K562 (cell line): ENCODE measurements around the gene PLA2G15. TPM values are rescaled to one million over a fixed set of nuclear protein-coding genes. Genes with fewer than 3 reads are reported as not detected.

ENCODE experiments used
- ATAC-seq: fragments of 200-7000 bp; cut with Tn5 transposase; 3 replicates; pipeline ENCODE4 v1.9.1; 2020; ENCODE audit warnings: moderate library complexity
- BruUV-seq: library from RNA; stranded (reverse); fragments of 400-500 nt; replicated peaks from 2 replicates; lab custom pipeline; 2021; lab: Mats Ljungman, UMichigan
- CTCF ChIA-PET: fragments of 300-600 bp; formaldehyde crosslinking; extraction: SDS; loops from one replicate; lab custom pipeline; 2021; ENCODE audit warnings: low intra/inter-chr PET ratio; lab: Yijun Ruan, JAX
- POLR2A ChIA-PET: fragments of 300-600, 350-650 bp; sonication (Branson Sonifier 250); formaldehyde crosslinking; extraction: SDS; loops from one replicate; lab custom pipeline; 2021; ENCODE audit warnings: antibody characterized with exemption, inconsistent platforms; lab: Yijun Ruan, JAX
- DNase-seq, 4 experiments: peaks; one replicate each; pipeline versions ENCODE4 v3.0.0 to v3.0.0-alpha.2; 2011 to 2018; ENCODE audit warnings: low spot score in 3 of 4, mixed read lengths in 3 of 4; ENCODE audit errors: extremely low read depth in 1 of 4
- FAIRE-seq: peaks from 2 replicates; lab custom pipeline; 2011; peaks lifted over from hg19 to GRCh38; lab: Jason Lieb, UNC
- H2AFZ ChIP-seq: 2 replicates; pipeline ENCODE4 v1.6.0; 2011; ENCODE audit warnings: low read depth, low read length, control low read depth, inconsistent platforms
- H3K27ac ChIP-seq: fragments of 200-600 bp; 3 replicates; pipeline ENCODE4 v1.8.0; 2011; ENCODE audit warnings: low read depth, mild to moderate bottlenecking, control low read depth, inconsistent platforms, low read length, moderate library complexity, mixed read lengths; ENCODE audit errors: extremely low read depth
- H3K27me3 ChIP-seq, 2 experiments: fragments of 300-600 bp in 1 of 2; 2 replicates in 1 of 2; 3 replicates in 1 of 2; pipeline versions ENCODE4 v1.6.0 to v1.8.0; 2011; ENCODE audit warnings: inconsistent platforms in 2 of 2, low read length in 2 of 2, mild to moderate bottlenecking in 1 of 2, mixed read lengths in 1 of 2, moderate library complexity in 1 of 2; ENCODE audit not compliant: control insufficient read depth in 2 of 2, insufficient read depth in 2 of 2
- H3K36me3 ChIP-seq: fragments of 300-600 bp; 3 replicates; pipeline ENCODE4 v1.8.0; 2011; ENCODE audit warnings: mild to moderate bottlenecking, low read length, inconsistent platforms; ENCODE audit not compliant: control insufficient read depth, insufficient read depth
- H3K4me1 ChIP-seq, 2 experiments: fragments of 200-600 bp in 1 of 2; replicated peaks in 1 of 2; 2 replicates in 1 of 2; 3 replicates in 1 of 2; pipeline versions ENCODE4 v1.5.1 to v1.8.0; 2011; ENCODE audit warnings: inconsistent platforms in 2 of 2, low read length in 2 of 2, mild to moderate bottlenecking in 1 of 2, mixed read lengths in 1 of 2, moderate library complexity in 1 of 2; ENCODE audit not compliant: control insufficient read depth in 2 of 2, insufficient read depth in 2 of 2
- H3K4me2 ChIP-seq: 2 replicates; pipeline ENCODE4 v1.6.1; 2011; ENCODE audit warnings: low read length, control low read depth, inconsistent platforms, mixed read lengths; ENCODE audit not compliant: insufficient read depth
- H3K4me3 ChIP-seq: fragments of 200-600 bp; sonication (generic), shearing (Covaris generic); 2 replicates; pipeline ENCODE4 v1.5.1; 2016; ENCODE audit warnings: control low read depth, inconsistent platforms
- H3K79me2 ChIP-seq: fragments of 200-600 bp; 3 replicates; pipeline ENCODE4 v1.8.0; 2011; ENCODE audit warnings: low read length, inconsistent platforms; ENCODE audit not compliant: control insufficient read depth, insufficient read depth
- H3K9ac ChIP-seq, 2 experiments: 2 replicates each; pipeline versions ENCODE4 v1.6.0 to v1.6.1; 2011; ENCODE audit warnings: low read depth in 2 of 2, low read length in 2 of 2, control low read depth in 1 of 2, inconsistent platforms in 1 of 2, mild to moderate bottlenecking in 1 of 2, mixed read lengths in 1 of 2; ENCODE audit not compliant: insufficient read depth in 1 of 2
- H3K9me1 ChIP-seq: one replicate; pipeline ENCODE4 v1.6.0; 2011; ENCODE audit warnings: inconsistent platforms, mild to moderate bottlenecking, low read length, moderate library complexity; ENCODE audit not compliant: control insufficient read depth, insufficient read depth
- H3K9me3 ChIP-seq: replicated peaks from 2 replicates; pipeline ENCODE4 v1.5.1; 2011; ENCODE audit warnings: low read depth, low read length, inconsistent platforms; ENCODE audit not compliant: control insufficient read depth, insufficient read depth
- H4K20me1 ChIP-seq: replicated peaks from 2 replicates; pipeline ENCODE4 v1.6.1; 2011; ENCODE audit warnings: low read length, inconsistent platforms, mixed read lengths; ENCODE audit not compliant: control insufficient read depth, insufficient read depth
- CEBPB ChIP-seq: fragments of 450-650 bp; IDR thresholded peaks from 2 replicates; pipeline ENCODE4 v1.6.1; 2016; ENCODE audit warnings: missing genetic modification characterization, missing compliant biosample characterization
- ELF4 ChIP-seq: fragments of 450-650 bp; formaldehyde crosslinking; IDR thresholded peaks from 2 replicates; pipeline ENCODE4 v1.4.0; 2022; ENCODE audit warnings: missing genetic modification characterization
- ZBTB11 ChIP-seq, 3 experiments: fragments of 200-800 bp in 1 of 3; fragments of 250-450 bp in 1 of 3; fragments of 450-650 bp in 1 of 3; sonication (Bioruptor Pico) in 1 of 3; sonication (Bioruptor generic) in 1 of 3; formaldehyde crosslinking in 1 of 3; IDR thresholded peaks; 2 replicates each; pipeline versions ENCODE4 v1.6.1 to v1.8.0; 2016 to 2022; ENCODE audit warnings: mild to moderate bottlenecking in 2 of 3, missing genetic modification characterization in 2 of 3, missing compliant biosample characterization in 1 of 3, moderate library complexity in 1 of 3
- WGBS: fragments of 100-300 bp; shearing (Covaris generic); methylation state at CpG from one replicate; pipeline ENCODE4 v1.1.6; 2016; ENCODE audit warnings: low coverage, mixed read lengths; ENCODE audit not compliant: insufficient coverage; ENCODE audit errors: missing lambda C conversion rate; 5-methylcytosine and 5-hydroxymethylcytosine counted together
- in situ Hi-C: fragments of 300-500 bp; cut with MboI; formaldehyde crosslinking; loops from 4 replicates; pipeline ENCODE4 v1.15.0; 2018; ENCODE audit warnings: inconsistent platforms, mixed read lengths
- intact Hi-C: fragments of 100-400 bp; cut with micrococcal nuclease; formaldehyde crosslinking; loops from 2 replicates; pipeline ENCODE4 v1.14.2; 2022
- polyA plus RNA-seq, 8 experiments: library from polyadenylated mRNA; depleted of rRNA in 4 of 8; stranded (reverse) in 5 of 8; unstranded in 3 of 8; fragments of >200 nt; fragmentation: Nextera tagmentation in 2 of 8; fragmentation: Illumina TruSeq in 1 of 8; extraction: Ambion mirVana in 2 of 8; extraction: Trizol in 1 of 8; gene quantifications; 2 replicates each; pipeline versions ENCODE4 v1.2.1 to v1.2.3, GENCODE V29; 2011 to 2014; ENCODE audit warnings: inconsistent platforms in 1 of 8, missing spikeins in 1 of 8
- total RNA-seq, 7 experiments: library from RNA; depleted of rRNA in 6 of 7; stranded (reverse); fragments of >200 nt in 6 of 7; fragmentation: Illumina TruSeq in 2 of 7; extraction: Trizol in 2 of 7; gene quantifications; 2 replicates each; pipeline versions ENCODE4 v1.2.1 to v1.2.3, GENCODE V29; 2011 to 2021; ENCODE audit warnings: low replicate concordance in 1 of 7

PLA2G15 gene
- total and polyA plus RNA-seq, 9 of the 15 experiments (the other 6 are each of a cell fraction or from before 2014, with no cell fraction given), result 0.42 to 8.6 (median 4.8) TPM

DNA sequence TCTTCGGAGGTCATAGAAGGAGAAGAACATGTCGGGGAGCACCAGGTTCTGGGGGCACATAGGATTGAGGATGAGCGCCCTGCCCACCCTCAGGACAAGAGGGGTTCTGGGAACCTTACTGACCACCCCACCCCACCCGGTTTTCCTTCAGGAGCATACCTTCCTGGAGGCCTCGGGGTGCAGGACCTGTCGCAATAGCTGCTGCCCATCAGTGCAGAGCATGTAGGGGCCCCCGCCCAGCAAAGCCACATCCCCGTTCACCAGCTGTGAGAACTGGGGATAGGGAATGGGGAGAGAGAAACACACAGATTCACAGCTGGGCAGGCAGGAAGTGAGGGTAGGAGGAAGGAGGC is 11.4 kb upstream of the PLA2G15 start:
- H3K79me2 ChIP-seq, result no peaks in the 10 kb centered on the region; the same call in 2 of the 3 replicates
- DNase-seq, result no peak
- no peak overlapping the region for H3K27ac ChIP-seq

More for the DNA sequence above, 11.4 kb upstream of the PLA2G15 start:
- no peak overlapping the region for H2AFZ ChIP-seq
- no peak for FAIRE-seq
- in situ Hi-C loops (no loop called here), intact Hi-C loops (no loop called here)
- no peak overlapping the region for H3K4me3 ChIP-seq
- no peaks in the 10 kb centered on the region for H3K27me3 ChIP-seq
- no peak overlapping the region for H3K9ac ChIP-seq
- TF ChIP-seq ELF4 (CRISPR knock-in tag), result no peak
- TF ChIP-seq CEBPB (tag), result 0 out of 2 replicates have a peak, but pooled peaks have one; percentile 25
- 0 out of 6 replicates have a peak, but pooled peaks of 1 of the 3 experiments have one; percentile 56 for TF ChIP-seq ZBTB11 (CRISPR knock-in tag; IDR thresholded peaks at IDR 0.05)
- peaks cover 0 to 19% of the 10 kb centered on the region in 2 experiments; a peak in 1 of 5 replicates for H3K4me1 ChIP-seq
- peaks cover 5% of the 10 kb centered on the region for H3K9me3 ChIP-seq
- CTCF ChIA-PET, result no interaction called here
- H4K20me1 ChIP-seq, result no peaks in the 10 kb centered on the region; the same call in 1 of the 2 replicates
- no peak overlapping the region for H3K4me2 ChIP-seq
- peaks cover 30% of the 10 kb centered on the region; the same call in 2 of the 3 replicates for H3K36me3 ChIP-seq
- no peak for ATAC-seq
- no peaks in the 10 kb centered on the region for H3K9me1 ChIP-seq
- BruUV-seq, result no TSS peak
- POLR2A ChIA-PET, result interaction anchor here (0.6 to 0.7 kb wide), 2 partner anchors 77 to 1061 kb away, joined by 3 to 4 read pairs; no protein-coding TSS in a partner anchor
- WGBS, result 98% methylated on average over 6 of the region's 8 CpGs
